CD4-positive, alpha-beta T cell treated with Interleukin-4 for 1 hour (primary cell): Measurements from ENCODE around the gene OGDHL.

Source experiments
- DNase-seq, 2 donors: peaks; one replicate each; pipeline ENCODE4 v3.0.0-alpha.2; 2020 to 2022

OGDHL gene

GRCh38 chr10:49686651-49687050 is 75.5 kb downstream of the OGDHL start:
- no peak for DNase-seq
